Vagina (tissue), 2 donors: Measurements from ENCODE around the gene GAB3. TPM values are rescaled to one million over a fixed set of nuclear protein-coding genes. Genes with fewer than 3 reads are reported as not detected.
"Not testable (repeated sequence)": the region's sequence is repeated elsewhere in the genome, so short reads cannot be mapped to it uniquely, and the experiment has no call there.

Experiments used
- DNase-seq, 2 donors: peaks; one replicate each; pipeline ENCODE4 v3.0.0-alpha.2; 2017; ENCODE audit errors: extremely low spot score in 2 of 2
- H3K27ac ChIP-seq: fragments of 200-600 bp; sonication (generic); one replicate; pipeline ENCODE4 v1.5.1; 2019
- H3K27me3 ChIP-seq: fragments of 200-600 bp; sonication (generic); one replicate; pipeline ENCODE4 v1.5.1; 2019
- H3K36me3 ChIP-seq, 2 donors: fragments of 200-600 bp; sonication (generic); one replicate each; pipeline ENCODE4 v1.5.1; 2017 to 2019
- H3K4me1 ChIP-seq: fragments of 200-600 bp; sonication (generic); one replicate; pipeline ENCODE4 v1.5.1; 2019
- H3K4me3 ChIP-seq, 2 donors: fragments of 200-600 bp; sonication (generic); 1 replicate in 1 of 2; 2 replicates in 1 of 2; pipeline ENCODE4 v1.5.1; 2016 to 2019
- H3K9me3 ChIP-seq: fragments of 200-600 bp; sonication (generic); one replicate; pipeline ENCODE4 v1.5.1; 2019
- POLR2A ChIP-seq, 2 donors: fragments of 450-650 bp; IDR thresholded peaks; one replicate each; pipeline ENCODE4 v1.6.1; 2017; ENCODE audit warnings: antibody characterized with exemption in 2 of 2, mild to moderate bottlenecking in 2 of 2, moderate library complexity in 2 of 2
- POLR2AphosphoS5 ChIP-seq, 2 donors: sonication (generic); formaldehyde crosslinking; IDR thresholded peaks; one replicate each; pipeline ENCODE4 v1.9.0; 2017; ENCODE audit warnings: antibody characterized with exemption in 2 of 2, mild to moderate bottlenecking in 2 of 2, low read depth in 1 of 2; ENCODE audit not compliant: insufficient read depth in 1 of 2
- intact Hi-C: fragments of 100-400 bp; cut with DNase I; formaldehyde crosslinking; loops from one replicate; pipeline ENCODE4 v1.15.1; 2023
- total RNA-seq: library from RNA; depleted of rRNA; stranded (reverse); fragments of >200 nt; gene quantifications from one replicate; pipeline ENCODE4 v1.2.3, GENCODE V29; 2016
- TF ChIP-seq, protein P1 (sequence below), 3 experiments: fragments of 450-650 bp in 2 of 3; fragments of 200-600 bp in 1 of 3; sonication (generic) in 1 of 3; IDR thresholded peaks; one replicate each; pipeline ENCODE4 v1.5.1; 2017 to 2019; ENCODE audit warnings: antibody characterized with exemption in 3 of 3, mild to moderate bottlenecking in 2 of 3, moderate library complexity in 2 of 3

The GAB3 gene
- total RNA-seq, 1 donor from 2014 or later = 7.6 TPM

DNA sequence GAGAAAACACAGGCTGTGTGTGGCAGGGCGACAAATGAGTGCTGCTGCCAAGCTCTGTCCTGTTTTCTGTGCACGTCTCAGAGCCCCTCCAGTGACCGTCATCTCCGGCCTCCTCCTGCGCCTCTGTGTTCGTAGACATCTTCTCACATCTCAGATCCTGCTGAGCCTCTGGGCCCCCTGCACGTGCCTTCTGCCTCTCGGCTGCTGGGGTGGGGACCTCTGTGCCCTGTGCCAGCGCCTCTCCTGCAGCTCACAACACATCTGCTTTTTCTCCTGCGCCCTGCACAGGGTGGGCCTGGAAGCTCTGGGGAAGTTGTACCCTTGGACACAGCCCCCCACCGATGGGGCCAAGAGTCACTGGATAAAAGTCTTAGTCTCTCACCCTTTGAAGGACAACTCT is 95.1 kb downstream of the GAB3 start:
- Histone ChIP-seq H3K9me3 (no peaks in the 10 kb centered on the region), H3K27ac (no peak overlapping the region), H3K4me3 (no peak overlapping the region), H3K36me3 (no peaks in the 10 kb centered on the region), H3K4me1 (no peaks in the 10 kb centered on the region), H3K27me3 (no peaks in the 10 kb centered on the region)
- TF ChIP-seq, protein P1, sequence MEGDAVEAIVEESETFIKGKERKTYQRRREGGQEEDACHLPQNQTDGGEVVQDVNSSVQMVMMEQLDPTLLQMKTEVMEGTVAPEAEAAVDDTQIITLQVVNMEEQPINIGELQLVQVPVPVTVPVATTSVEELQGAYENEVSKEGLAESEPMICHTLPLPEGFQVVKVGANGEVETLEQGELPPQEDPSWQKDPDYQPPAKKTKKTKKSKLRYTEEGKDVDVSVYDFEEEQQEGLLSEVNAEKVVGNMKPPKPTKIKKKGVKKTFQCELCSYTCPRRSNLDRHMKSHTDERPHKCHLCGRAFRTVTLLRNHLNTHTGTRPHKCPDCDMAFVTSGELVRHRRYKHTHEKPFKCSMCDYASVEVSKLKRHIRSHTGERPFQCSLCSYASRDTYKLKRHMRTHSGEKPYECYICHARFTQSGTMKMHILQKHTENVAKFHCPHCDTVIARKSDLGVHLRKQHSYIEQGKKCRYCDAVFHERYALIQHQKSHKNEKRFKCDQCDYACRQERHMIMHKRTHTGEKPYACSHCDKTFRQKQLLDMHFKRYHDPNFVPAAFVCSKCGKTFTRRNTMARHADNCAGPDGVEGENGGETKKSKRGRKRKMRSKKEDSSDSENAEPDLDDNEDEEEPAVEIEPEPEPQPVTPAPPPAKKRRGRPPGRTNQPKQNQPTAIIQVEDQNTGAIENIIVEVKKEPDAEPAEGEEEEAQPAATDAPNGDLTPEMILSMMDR (IDR thresholded peaks at IDR 0.05) = no peak
- TF ChIP-seq POLR2AphosphoS5 (IDR thresholded peaks at IDR 0.05; ENCODE audit: insufficient read depth in 1 of 2, low read depth in 1 of 2) (no peak), POLR2A (IDR thresholded peaks at IDR 0.05) (no peak)
- peak in 1 of 2 donors; percentile 47 for DNase-seq
- intact Hi-C loops = no loop called here

DNA sequence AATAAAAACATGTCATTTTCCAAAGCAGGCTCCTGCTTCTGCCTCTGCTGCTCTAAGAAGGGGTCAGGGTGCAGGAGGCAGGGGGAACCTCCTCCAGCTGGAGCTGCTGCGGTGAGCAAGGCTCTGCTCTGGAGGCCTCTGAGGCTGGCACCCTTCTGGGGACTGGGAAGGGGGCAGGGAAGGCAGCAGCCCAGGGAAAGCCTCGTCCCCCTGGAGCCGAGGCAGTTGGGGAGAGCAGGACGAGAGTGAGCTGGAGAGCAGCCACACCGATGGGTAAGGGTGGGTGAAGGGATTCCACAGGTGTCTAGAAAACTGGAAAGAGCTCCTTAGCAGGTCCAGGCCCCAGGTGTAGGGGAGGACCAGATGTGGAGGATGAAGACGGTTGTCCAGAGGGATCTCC is 95.5 kb downstream of the GAB3 start:
- DNase-seq = peak; percentile 47 to 84
- Histone ChIP-seq H3K9me3 (no peaks in the 10 kb centered on the region), H3K27me3 (no peaks in the 10 kb centered on the region), H3K4me1 (no peaks in the 10 kb centered on the region), H3K27ac (no peak overlapping the region), H3K36me3 (no peaks in the 10 kb centered on the region), H3K4me3 (no peak overlapping the region)
- TF ChIP-seq POLR2AphosphoS5 (IDR thresholded peaks at IDR 0.05; ENCODE audit: insufficient read depth in 1 of 2, low read depth in 1 of 2) = no peak
- TF ChIP-seq, protein P1 (IDR thresholded peaks at IDR 0.05) = no peak
- TF ChIP-seq POLR2A (IDR thresholded peaks at IDR 0.05) = no peak
- intact Hi-C loops = no loop called here

DNA sequence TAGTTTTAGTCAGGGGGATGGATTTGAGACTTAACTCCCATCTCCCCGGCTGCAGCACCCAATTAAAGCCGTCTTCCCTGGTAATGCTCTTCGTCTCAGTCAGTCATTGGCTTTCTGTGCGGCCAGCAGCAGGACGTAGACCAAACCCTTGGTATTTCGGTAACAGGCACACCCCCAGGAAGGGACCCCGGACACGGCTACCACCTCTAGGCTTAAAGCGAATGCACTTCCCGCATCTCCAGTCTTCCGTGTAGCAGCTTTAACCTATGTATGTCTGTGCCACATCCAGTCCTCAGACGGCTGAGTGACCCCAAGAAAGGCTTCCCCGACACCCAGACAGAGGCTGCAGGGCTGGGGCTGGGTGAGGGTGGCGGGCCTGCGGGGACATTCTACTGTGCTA is 96.0 kb downstream of the GAB3 start:
- TF ChIP-seq POLR2A (IDR thresholded peaks at IDR 0.05) (no peak), POLR2AphosphoS5 (IDR thresholded peaks at IDR 0.05; ENCODE audit: insufficient read depth in 1 of 2, low read depth in 1 of 2) (no peak)
- TF ChIP-seq, protein P1 (IDR thresholded peaks at IDR 0.05) = no peak
- intact Hi-C loops = no loop called here
- H3K36me3 ChIP-seq = no peaks in the 10 kb centered on the region
- no peak overlapping the region for H3K27ac ChIP-seq
- no peaks in the 10 kb centered on the region for H3K4me1 ChIP-seq
- H3K9me3 ChIP-seq = no peaks in the 10 kb centered on the region
- peak; percentile 56 to 77 for DNase-seq
- H3K4me3 ChIP-seq = no peak overlapping the region
- H3K27me3 ChIP-seq = no peaks in the 10 kb centered on the region

DNA sequence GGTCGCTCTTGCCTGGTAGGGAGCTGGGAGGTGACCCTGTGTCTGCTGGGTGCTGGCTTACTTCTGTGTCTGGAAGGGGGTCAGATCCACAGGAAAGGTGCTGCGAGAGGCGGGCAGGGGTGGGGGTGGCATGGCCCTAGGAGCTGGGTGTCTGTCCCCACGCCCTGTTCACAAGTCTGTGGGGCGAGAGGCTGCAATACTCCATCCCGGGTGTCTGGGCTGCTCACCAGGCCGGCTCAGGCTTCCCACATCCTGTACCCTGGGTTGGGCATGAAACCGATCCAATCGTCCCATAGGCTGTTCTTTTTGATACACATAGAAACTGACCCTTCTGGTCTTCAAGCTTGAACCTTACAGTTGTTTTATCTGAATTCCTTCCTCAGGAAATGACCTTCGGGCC is 96.5 kb downstream of the GAB3 start:
- intact Hi-C loops = no loop called here
- Histone ChIP-seq H3K4me1 (no peaks in the 10 kb centered on the region), H3K9me3 (no peaks in the 10 kb centered on the region), H3K27me3 (no peaks in the 10 kb centered on the region), H3K27ac (no peak overlapping the region), H3K4me3 (no peak overlapping the region), H3K36me3 (no peaks in the 10 kb centered on the region)
- TF ChIP-seq POLR2AphosphoS5 (IDR thresholded peaks at IDR 0.05; ENCODE audit: insufficient read depth in 1 of 2, low read depth in 1 of 2) = no peak
- peak; percentile 54 to 89 for DNase-seq

DNA sequence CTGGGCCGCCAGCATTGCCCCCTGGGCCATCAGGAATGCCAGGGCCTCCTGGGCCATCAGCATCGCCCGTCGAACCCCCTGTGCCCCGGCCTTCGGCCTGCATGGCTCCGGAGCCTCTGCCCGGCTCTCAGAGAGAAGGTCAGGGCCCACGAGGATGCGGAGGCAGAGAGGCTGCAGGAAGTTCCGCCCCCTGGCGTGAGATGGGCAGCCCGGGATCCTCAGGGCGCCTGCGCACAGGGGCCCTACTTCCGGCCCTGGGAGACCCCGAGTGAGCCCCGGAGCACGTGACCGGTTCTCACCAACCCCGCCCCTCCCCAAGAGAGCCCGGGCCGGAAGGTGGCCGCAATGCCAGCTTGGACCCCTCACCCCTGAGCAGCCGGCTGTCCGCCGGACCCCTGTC is 97.5 kb downstream of the GAB3 start, which contains the start of gene CTAG2:
Gene CTAG2, minus strand, starts transcription at position 167 of the 400 bp plus-strand sequence. Its CDS starts 64 bp downstream, at position 103.
- intact Hi-C loops, H3K27ac ChIP-seq, H3K4me1 ChIP-seq, H3K36me3 ChIP-seq, H3K4me3 ChIP-seq, DNase-seq, H3K9me3 ChIP-seq, H3K27me3 ChIP-seq: not testable (repeated sequence)

DNA sequence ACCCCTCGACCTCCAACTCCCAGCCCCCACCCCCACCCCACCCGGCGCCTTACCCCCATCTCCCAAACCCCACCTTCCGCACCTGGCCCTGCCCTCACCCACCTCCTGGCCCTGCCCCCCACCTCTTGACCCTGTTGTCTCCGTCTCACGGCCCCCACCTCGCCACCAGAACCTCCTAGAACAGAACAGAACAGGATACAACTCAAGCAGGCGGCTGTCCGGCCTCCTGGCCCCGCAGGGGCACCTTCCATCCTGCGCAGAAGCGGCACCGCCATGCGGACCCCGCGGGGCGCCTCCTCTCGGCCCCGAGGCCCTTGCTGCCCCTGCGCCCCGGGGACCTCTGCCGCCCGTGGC is 97.9 kb downstream of the GAB3 start:
- H3K36me3 ChIP-seq = no peaks in the 10 kb centered on the region
- intact Hi-C loops = no loop called here
- H3K27ac ChIP-seq = no peak overlapping the region
- H3K4me3 ChIP-seq = no peak overlapping the region
- DNase-seq = peak; percentile 60 to 67
- no peaks in the 10 kb centered on the region for H3K27me3 ChIP-seq
- H3K4me1 ChIP-seq = no peaks in the 10 kb centered on the region
- H3K9me3 ChIP-seq = no peaks in the 10 kb centered on the region
- TF ChIP-seq POLR2AphosphoS5 (IDR thresholded peaks at IDR 0.05; ENCODE audit: insufficient read depth in 1 of 2, low read depth in 1 of 2) (no peak), POLR2A (IDR thresholded peaks at IDR 0.05) (no peak)
- TF ChIP-seq, protein P1 (IDR thresholded peaks at IDR 0.05) = no peak
